PC-3 (cell line): ENCODE measurements around the gene CD200R1L.

Experiments
- CTCF ChIP-seq: fragments of 300-600 bp; sonication (generic); conservative IDR thresholded peaks from 2 replicates; pipeline ENCODE4 v1.5.1; 2017; ENCODE audit warnings: antibody characterized with exemption, low read depth, mild to moderate bottlenecking, low read length
- EZH2 ChIP-seq: fragments of 300-600 bp; sonication (generic); IDR thresholded peaks from one replicate; pipeline ENCODE4 v1.6.1; 2017; ENCODE audit warnings: antibody characterized with exemption, mild to moderate bottlenecking, low read length; ENCODE audit not compliant: unreplicated experiment

DNA sequence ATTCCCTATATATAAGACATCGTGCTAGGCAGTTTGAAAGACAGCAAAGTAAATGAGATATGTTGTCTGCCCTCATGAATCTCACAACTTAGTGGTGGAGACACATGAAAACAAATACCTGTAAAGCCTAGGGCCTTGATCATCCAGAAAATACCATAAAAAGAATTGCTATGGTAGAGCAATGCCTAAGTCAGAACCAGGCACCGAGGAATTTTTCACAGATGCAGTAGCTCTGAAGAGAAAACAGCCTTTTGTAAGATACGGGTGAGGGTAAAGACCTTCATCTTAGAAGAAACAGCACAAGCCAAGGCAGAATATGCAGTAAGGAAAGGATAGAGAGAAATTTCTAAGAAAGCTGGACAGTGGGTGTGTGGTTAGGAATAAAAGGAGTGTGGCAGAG lies 36.1 kb downstream of the CD200R1L start:
- TF ChIP-seq CTCF (no peak), EZH2 (no peak)
